ENCODE results near the gene PPP2R2B.

Gene PPP2R2B

DNA sequence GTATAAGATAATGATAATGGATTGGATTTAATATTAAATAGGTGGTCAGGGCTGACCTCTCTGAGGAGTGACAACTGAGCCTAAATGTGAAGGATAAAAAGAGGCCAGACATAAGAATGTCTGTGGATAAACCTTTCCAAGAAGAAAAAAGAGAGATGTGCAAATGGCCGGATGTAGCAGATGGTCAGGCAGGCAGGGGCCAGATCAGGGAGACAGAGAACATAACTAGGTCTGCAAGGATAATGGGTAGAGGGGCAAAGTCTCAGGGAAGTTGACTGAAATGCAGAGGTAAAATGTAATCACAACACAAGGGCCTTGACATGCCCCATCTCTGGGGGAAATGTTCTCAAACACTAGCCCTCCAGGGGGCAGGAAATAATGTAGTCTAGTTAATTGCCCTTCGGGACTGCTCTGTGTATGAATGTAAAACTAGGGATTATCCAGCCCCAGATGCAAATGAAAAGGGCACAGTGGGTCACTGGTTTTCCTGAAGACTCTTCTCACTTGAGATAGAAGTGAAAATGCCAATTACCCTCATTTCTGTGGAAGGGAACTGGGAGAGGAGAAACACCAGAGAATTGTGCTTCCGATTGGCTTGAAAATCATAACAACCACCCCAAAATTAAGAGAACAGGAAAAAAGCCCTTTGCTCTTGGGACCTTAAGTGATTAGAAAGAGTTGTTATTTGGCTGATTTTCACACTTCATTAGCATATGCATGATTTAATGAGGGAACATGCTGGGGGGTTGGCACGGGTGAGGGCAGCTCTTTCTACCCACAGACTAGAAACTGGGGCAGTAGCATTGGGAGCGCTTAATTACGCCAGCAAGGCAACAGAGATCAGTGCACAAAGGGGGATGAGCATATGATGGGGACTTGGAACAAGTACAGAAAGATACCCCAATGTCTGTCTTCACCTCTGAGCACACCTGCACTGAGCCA is 88.6 kb downstream of the PPP2R2B start:
- in situ Hi-C loops (cut with MboI; ENCODE audit: low sequenced_read_pairs), result no loop called here

DNA sequence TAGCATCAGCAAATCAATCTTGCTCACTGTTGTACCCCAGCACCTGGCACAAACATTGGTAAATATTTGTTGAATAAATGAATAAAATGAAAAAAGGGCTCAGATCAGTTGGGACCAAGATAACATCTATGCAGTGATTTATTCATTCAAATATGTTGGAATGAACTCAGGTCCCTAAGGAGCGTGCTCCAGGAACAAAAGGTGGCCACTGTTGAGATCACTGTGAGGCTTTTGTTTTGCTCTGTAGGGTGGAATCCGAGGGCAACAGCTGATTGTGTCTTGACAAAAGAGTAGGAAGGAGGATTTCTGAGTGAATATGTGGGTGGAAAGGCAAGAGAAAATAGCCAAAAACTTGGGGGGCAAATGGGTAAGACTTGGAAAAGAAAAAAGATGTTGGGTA is 89.7 kb downstream of the PPP2R2B start:
- in situ Hi-C loops (cut with MboI; ENCODE audit: low sequenced_read_pairs), result no loop called here

DNA sequence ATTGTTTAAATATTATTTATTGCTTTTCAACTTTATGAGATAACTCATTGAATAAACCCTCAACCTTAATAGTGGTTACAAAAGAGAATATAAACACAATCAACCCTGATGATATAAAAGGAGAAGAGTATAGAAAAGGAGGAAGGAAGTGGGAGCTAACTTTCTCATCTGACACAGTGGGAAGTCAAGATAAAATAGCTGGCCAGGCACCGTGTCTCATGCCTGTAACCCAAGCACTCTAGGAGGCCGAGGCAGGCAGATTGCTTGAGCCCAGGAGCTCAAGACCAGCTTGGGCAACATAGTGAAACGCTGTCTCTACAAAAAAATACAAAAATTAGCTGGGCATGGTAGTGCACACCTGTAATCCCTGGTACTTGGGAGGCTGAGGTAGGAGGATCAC is 93.5 kb downstream of the PPP2R2B start:
- in situ Hi-C loops (cut with MboI; ENCODE audit: low sequenced_read_pairs), result no loop called here

DNA sequence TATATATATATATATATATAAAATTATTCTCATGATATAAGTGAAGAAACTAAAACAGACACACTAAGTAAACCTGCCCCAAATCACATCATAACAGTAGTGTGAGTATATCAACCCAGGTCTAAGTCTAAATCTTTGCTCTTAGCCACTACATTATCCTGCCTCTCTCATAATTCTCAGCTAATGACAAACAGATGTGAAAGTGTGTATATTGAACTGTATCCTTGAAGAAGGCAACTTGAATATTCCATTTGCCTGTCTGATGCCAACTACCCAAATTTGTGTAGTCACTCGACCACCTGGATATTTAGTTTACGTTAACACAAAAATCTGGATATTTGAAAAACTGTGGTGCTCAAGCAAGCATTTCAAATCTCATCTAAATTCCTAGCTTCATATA is 97.4 kb downstream of the PPP2R2B start:
- in situ Hi-C loops (cut with MboI; ENCODE audit: low sequenced_read_pairs), result no loop called here

DNA sequence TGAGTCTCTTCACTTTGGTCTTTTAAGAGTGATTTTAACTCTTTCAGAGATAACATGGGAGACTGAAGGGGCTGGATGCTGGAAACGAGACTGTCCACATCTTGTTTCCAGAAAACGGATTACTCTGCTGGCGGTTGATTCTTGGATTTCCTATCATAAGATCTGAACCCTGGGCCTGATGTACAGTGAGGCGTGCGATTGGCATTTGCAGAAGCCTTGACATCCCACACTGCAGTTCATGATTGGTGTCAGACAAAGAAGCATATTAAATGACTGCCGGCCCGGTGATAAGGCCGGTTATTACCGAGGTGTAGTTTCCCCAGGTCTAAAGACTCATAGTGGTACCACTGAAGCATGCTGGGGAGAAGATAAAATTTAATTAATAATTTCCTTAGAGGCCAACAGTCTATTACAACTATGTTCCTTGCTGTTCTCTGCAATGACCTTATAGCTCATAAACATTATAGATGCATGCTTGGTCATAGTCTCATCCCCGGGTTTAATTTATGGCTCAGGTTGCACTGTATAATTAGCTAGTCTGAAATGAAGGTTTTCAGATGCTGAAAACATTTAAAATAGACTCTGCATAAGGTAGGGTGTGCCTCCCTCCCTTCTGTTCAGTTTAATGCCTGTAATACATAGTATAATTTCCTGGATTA is 99.2 kb downstream of the PPP2R2B start:
- in situ Hi-C loops (cut with MboI; ENCODE audit: low sequenced_read_pairs), result no loop called here

DNA sequence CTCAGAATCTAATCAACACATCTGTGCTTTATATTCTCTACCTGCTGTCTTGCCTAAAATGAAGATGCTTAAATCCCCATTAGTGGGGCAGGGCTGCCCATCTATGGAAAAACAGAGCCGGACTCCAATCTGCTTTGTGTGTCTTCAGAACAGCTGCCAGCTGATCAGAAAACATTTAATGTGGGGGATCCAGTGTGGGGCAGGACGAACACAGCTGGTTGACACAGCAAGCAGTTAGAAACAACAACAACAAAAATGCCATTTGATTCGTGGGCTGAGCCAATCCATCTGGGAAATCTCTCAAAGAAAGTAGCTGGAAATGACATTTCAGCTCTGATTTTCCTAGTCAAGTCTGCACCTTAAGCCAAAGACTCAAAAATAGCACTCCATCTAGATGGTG is 99.8 kb downstream of the PPP2R2B start:
- in situ Hi-C loops (cut with MboI; ENCODE audit: low sequenced_read_pairs), result no loop called here

DNA sequence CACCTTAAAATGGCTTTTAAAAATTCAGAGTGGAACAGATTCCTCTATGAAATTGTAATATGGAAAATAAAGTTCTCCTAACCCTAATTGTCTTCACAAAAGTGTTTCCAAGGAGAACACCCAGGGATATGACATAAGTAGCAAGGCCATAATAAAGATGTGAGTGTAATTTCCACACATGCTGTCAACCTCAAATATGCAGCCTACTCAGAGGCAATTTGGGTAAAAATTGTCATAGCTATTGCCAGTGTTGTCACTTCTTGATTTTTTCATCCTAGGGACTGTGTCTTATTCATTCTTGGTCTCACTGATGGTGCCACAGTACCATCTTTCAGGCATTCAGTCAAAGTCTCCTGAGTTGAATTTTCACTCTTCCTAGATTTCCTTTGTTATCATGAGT is 100.3 kb downstream of the PPP2R2B start:
- in situ Hi-C loops (cut with MboI; ENCODE audit: low sequenced_read_pairs), result no loop called here

DNA sequence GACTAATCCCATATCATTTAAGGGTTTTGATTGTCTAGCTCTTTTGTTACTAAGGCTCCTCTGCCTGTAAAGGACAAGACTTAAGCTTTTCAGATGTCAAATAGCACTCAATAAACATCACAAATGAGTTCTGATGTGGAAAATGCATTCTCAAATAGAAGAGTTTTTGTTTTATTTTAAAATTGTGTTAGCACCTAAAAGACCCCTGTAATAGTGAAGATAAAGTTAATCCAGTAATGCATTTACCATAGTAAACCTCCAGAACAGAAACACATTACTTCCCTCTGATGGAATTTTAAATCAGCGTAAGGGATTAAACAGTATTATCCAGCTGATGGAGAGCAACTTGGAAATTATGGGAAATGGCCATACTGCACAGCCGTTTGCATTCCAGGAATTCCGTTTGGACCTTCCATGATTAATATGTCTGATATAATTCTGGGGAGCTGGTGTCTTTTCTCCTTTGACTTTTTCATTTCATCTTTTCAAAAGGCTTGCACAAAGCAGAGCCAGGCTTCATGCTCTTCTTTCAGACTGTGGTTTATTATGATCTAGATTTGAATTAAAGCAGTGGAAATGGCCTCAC is 105.6 kb downstream of the PPP2R2B start:
- in situ Hi-C loops (cut with MboI; ENCODE audit: low sequenced_read_pairs), result no loop called here

DNA sequence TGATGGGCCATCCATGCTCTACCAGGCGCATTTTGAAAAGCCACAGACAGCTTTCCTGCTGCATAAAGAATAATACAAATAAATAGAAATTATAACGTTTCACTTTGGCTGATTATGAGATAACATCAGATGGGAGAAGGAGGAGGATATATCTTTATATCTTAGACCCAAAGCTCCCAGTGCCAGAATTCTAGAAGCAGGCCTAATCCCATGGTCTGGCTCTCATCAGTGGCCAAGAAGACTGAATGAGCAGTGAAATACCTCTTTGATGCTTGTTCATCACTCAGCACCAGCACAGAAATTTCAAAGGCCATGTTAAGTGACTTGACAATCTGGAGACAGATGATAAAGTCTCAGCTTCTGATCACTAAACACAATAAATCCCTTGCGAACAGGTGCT is 107.6 kb downstream of the PPP2R2B start:
- in situ Hi-C loops (cut with MboI; ENCODE audit: low sequenced_read_pairs), result no loop called here

DNA sequence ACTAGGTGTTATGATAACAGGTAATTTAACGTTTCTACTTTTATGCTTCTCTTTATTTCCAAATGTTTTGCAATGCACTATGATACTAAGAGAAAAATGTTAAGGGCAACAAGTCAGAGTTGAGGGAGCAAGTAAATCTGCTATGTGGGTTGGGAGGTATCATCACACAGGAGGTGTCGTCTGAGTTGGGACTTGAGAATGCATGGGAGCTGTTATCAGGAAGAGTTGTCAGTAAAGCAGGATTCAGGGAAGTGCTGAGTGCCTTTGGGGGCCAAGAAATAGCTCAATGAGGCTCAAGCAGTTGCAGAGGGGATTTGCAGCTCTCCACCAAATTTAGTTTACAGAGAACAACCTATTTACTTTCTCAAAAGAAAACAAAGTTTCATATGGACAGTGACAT is 108.0 kb downstream of the PPP2R2B start:
- in situ Hi-C loops (cut with MboI; ENCODE audit: low sequenced_read_pairs), result no loop called here

DNA sequence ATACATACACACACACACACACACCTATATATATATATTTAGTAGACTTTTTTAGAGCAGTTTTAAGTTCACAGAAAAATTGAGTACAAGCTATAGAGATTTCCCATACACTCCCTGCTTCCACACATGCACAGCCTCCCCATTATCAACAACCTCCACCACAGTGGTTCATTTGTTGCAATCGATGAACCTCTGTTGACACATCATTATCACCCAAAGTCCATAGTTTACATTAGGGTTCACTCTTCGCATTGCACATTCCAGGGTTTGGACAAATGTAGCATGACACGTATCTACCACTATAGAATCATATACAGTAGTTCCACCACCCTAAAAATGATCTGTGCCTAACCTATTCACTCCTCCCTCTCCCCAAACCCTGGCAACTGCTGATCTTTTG is 111.0 kb downstream of the PPP2R2B start:
- in situ Hi-C loops (cut with MboI; ENCODE audit: low sequenced_read_pairs), result no loop called here

DNA sequence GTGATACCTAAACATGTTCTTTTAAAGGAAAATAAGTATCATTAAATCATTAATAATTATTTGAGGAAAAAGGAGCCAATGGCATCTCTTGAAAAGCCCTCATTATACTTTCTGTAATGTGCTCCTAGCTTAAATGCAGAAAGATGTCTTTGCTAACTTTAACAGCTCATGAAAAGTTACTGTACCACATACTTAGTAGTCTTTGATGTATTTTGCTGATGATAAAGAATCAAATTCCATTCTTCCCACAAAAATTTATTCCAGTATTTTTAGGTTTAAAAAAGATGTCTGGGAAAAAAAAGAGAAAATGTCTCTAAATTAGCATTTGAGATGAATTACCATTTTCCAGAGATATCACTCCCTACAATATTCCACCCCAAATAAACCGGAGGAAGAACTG is 112.5 kb downstream of the PPP2R2B start:
- in situ Hi-C loops (cut with MboI; ENCODE audit: low sequenced_read_pairs), result no loop called here

DNA sequence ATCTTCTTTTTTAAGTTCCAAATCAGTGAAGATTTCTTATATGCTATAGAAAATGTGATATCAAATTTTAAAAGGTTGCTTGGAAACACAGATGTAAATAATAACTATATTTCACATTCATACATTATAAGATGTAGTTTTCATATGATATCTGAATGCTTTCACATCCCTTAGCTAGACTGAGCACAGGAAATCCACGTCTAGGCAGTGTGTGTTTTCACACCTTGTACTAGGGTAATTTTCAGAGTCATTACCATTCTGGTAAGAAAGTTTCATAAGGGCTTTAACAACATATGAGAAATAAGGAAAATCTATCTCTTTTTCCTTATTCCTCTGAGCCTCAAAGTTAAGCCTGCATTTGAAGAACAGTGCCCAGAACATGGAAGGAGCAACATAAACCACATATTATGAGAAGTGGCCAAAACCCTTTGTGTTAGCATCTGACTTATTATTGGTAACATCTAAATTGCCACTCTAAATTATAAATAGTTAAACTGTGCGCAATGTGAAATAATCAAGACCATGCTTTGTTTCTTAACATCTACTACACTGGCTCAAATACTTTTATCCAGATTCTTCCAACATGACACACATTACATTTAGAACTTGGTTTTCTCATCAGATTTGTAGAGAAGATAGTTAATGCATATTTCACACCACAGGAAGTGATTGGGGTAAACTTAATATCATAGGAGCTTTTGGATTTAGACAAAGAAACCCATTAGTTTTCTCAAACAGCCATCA is 113.3 kb downstream of the PPP2R2B start:
- in situ Hi-C loops (cut with MboI; ENCODE audit: low sequenced_read_pairs), result no loop called here

DNA sequence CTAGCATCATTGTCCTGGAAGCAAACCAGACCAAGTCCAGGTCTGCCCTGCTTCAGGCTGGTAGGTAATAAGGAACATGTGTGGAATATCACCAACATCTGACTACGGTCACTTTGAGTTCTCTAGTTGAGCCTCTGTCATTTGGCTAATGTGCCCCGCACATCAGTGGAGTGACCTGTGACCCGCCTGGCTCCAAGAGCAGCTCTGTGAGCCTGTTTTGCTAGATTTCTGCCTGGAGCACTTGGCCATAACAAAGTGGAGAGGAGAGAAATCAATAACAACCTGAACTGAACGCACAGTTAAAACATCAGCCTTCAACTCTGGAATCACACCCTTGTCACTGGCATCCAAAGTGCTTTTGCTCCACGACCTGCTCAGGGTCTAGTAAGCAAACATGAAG is 115.7 kb downstream of the PPP2R2B start:
- in situ Hi-C loops (cut with MboI; ENCODE audit: low sequenced_read_pairs), result no loop called here

DNA sequence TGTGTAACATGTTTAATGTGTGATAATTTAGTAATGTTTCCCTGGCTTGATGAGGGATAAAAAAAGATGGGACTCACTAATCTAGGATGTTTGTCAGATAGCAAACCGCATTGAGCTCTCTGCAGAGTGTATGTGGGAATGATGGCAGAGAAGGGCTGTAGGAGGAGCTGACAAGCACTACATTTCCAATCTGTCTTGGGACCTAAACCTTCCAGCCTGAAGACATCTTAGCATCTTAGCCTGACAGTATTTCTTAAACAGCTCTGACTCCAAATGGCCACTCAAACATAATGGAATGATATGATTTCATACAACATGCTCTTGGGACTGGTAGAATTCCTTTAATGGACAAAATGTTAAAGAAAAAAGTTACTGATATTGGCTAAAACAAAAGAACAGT is 116.7 kb downstream of the PPP2R2B start:
- in situ Hi-C loops (cut with MboI; ENCODE audit: low sequenced_read_pairs), result no loop called here

DNA sequence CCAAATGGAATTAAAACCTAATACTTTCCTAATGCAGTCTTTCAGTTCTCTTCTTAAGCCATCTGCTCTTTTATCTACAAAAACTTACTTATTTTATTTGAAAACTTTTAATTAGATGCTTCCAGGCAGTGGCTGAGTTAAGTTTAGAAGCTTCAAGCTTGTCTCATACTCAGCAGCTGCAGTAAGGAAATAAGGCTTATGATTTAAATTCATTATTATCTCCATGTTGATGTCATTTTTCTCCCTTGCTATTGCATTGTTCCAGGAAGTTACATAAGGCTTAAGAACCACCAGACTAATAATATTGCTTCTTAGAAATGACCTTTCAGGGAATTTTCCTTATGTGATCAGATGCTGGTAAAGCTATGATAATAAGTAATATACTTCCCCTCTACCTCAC is 119.6 kb downstream of the PPP2R2B start:
- in situ Hi-C loops (cut with MboI; ENCODE audit: low sequenced_read_pairs), result no loop called here

DNA sequence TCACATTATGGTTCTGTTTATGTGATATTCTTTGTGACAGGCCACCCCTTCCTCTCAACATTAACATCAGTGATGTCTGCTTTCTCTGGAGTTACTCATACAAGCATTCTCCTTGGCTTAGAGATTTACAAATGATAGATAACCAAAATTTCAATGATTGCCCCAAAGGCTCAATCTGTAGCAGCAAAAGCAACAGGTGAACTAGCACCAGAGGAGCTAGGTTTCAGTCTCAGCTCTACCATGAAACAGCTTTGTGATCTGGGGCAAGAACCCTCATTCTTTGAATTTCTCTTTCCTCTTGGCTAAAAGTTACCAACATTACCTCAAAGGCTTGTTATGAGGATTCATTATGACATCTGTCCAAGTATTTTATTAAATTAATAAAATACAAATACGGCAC is 120.5 kb downstream of the PPP2R2B start:
- in situ Hi-C loops (cut with MboI; ENCODE audit: low sequenced_read_pairs), result no loop called here

DNA sequence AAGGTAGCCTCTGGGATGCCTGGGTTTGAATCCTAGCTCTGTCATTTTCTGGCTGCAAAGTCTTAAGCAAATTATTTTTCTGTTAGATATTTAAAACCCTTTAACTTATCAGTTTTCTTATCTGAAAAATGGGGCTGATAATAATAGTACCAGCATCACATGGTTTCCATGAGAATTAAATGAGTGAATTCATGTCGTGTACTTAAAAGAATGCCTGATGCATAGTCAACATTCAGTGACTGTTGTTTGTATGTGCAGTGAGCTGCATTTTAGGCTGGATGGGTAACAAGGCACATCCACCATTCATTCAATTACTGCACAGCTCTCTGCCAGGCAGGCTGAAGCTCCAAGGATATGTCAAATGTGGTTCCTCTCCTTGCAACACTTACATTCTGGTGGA is 122.0 kb downstream of the PPP2R2B start:
- in situ Hi-C loops (cut with MboI; ENCODE audit: low sequenced_read_pairs), result no loop called here

DNA sequence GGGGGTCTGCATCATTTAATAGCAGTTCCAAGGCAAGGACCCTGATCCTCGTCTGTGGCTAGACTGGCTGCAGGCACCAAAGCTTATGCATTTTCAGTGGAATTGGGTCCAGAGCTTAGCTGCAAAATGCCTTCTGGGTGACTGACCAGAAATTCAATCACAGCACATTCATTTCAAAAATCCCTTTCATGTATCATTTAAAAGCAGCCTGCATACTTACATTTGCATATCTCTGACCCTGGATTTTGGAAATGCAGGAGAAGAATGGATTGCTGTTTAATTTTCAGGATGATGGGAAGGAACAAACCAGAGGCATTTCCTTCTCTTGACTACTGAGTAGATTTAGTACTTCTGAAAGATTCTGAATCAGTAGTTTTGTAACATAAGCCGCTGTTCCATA is 122.8 kb downstream of the PPP2R2B start:
- in situ Hi-C loops (cut with MboI; ENCODE audit: low sequenced_read_pairs), result no loop called here

DNA sequence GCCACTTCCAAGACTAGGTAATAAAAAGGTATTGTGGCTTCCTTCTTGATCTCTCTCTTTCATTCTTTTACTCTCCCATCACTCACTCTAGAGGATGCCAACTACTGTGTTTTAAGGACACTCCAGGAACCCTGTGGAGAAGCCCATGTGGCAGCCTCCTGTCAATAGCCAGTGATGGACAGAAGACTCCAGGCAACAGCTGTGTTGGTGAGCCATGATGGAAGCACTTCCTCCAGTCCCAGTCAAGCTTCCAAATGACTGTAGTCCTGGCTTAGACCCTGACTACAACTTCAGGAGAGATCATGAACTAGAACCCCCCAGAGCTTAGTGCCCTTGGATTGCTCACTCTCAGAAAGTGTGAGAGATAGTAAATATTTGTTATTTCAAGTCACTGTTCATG is 123.9 kb downstream of the PPP2R2B start:
- in situ Hi-C loops (cut with MboI; ENCODE audit: low sequenced_read_pairs), result no loop called here

DNA sequence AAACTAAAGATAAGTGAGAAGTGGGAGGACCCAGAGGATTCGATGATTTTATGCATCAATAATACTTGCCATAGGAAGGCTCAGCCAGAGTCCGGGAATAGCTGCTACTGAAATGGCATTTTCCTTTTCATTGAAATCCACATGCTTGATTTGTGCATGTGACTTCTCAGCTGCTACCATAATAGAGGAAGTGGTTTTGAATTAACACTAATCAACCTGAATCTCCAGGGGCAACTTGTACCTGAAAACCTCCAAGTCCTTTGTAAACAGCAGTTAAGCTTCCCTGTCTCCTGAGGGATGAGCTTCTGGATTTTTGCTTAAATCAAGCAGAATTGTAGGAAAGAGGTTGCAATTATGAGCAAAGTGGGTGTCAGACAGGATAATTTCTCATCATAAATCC is 124.9 kb downstream of the PPP2R2B start:
- in situ Hi-C loops (cut with MboI; ENCODE audit: low sequenced_read_pairs), result no loop called here
